HepG2 (cell line): ENCODE data around the gene NUP153. TPM values are rescaled to one million over a fixed set of nuclear protein-coding genes. Genes with fewer than 3 reads are reported as not detected.

ENCODE experiments used
- ISL2 ChIP-seq: sonication (generic); formaldehyde crosslinking; IDR thresholded peaks from 2 replicates; pipeline ENCODE4 v1.5.0; 2020; ENCODE audit warnings: missing genetic modification reagents
- KDM1A ChIP-seq: IDR thresholded peaks from 2 replicates; pipeline ENCODE4 v1.6.1; 2016; ENCODE audit warnings: missing compliant biosample characterization
- KDM5A ChIP-seq: fragments of 200-600 bp; sonication (generic); IDR thresholded peaks from 2 replicates; pipeline ENCODE4 v1.7.0; 2018; ENCODE audit warnings: antibody characterized with exemption, mild to moderate bottlenecking, low read length, borderline replicate concordance
- KIAA2018 ChIP-seq: sonication (generic); formaldehyde crosslinking; IDR thresholded peaks from 2 replicates; pipeline ENCODE4 v1.5.0; 2020; ENCODE audit warnings: mild to moderate bottlenecking, missing genetic modification reagents, borderline replicate concordance
- KLF11 ChIP-seq: IDR thresholded peaks from 2 replicates; pipeline ENCODE4 v1.6.1; 2016; ENCODE audit warnings: missing compliant biosample characterization
- POLR2AphosphoS5 ChIP-seq: IDR thresholded peaks from 2 replicates; pipeline ENCODE4 v1.6.1; 2012; ENCODE audit warnings: low read depth, low read length
- SP140L ChIP-seq: sonication (generic); formaldehyde crosslinking; IDR thresholded peaks from 2 replicates; pipeline ENCODE4 v1.4.0; 2020; ENCODE audit warnings: missing genetic modification reagents, borderline replicate concordance
- SRSF4 ChIP-seq: fragments of 200-400 bp; formaldehyde crosslinking; IDR thresholded peaks from one replicate; pipeline ENCODE4 v1.6.1; 2018; ENCODE audit warnings: mild to moderate bottlenecking, low read depth, low read length, moderate library complexity; ENCODE audit not compliant: poor library complexity, severe bottlenecking
- XRCC5 ChIP-seq: fragments of 200-400 bp; formaldehyde crosslinking; optimal IDR thresholded peaks from 2 replicates; pipeline ENCODE3; 2017; ENCODE audit warnings: mild to moderate bottlenecking, low read length
- ZC3H13 ChIP-seq: sonication (generic); formaldehyde crosslinking; IDR thresholded peaks from 2 replicates; pipeline ENCODE4 v1.8.1; 2023; ENCODE audit warnings: mild to moderate bottlenecking, missing genetic modification reagents, moderate library complexity
- ZNF281 ChIP-seq: sonication (generic); formaldehyde crosslinking; IDR thresholded peaks from 2 replicates; pipeline ENCODE4 v1.4.0; 2020; ENCODE audit warnings: missing genetic modification reagents, borderline replicate concordance
- ZNF329 ChIP-seq: sonication (generic); formaldehyde crosslinking; IDR thresholded peaks from 2 replicates; pipeline ENCODE4 v1.9.0; 2021; ENCODE audit warnings: low read depth, mild to moderate bottlenecking, missing genetic modification reagents
- ZNF432 ChIP-seq: sonication (generic); formaldehyde crosslinking; IDR thresholded peaks from 2 replicates; pipeline ENCODE4 v1.5.0; 2020; ENCODE audit warnings: missing genetic modification reagents, mild to moderate bottlenecking, borderline replicate concordance
- ZNF609 ChIP-seq: sonication (generic); formaldehyde crosslinking; IDR thresholded peaks from 2 replicates; pipeline ENCODE4 v1.4.0; 2020; ENCODE audit warnings: mild to moderate bottlenecking, missing genetic modification reagents, borderline replicate concordance
- polyA plus RNA-seq, 8 experiments: library from polyadenylated mRNA; depleted of rRNA in 3 of 8; stranded (reverse) in 7 of 8; unstranded in 1 of 8; fragments of >200 nt; fragmentation: Illumina TruSeq in 4 of 8; extraction: Trizol in 4 of 8; gene quantifications; 2 replicates each; pipeline versions ENCODE4 v1.2.1 to v1.2.3, GENCODE V29; 2011 to 2016; ENCODE audit warnings: low read depth in 4 of 8, missing spikeins in 1 of 8, mixed read lengths in 1 of 8; ENCODE audit not compliant: insufficient read depth in 1 of 8
- total RNA-seq, 5 experiments: library from RNA; depleted of rRNA; stranded (reverse); fragments of >200 nt; fragmentation: Illumina TruSeq; extraction: Trizol; gene quantifications; 2 replicates each; pipeline ENCODE4 v1.2.3, GENCODE V29; 2016; ENCODE audit warnings: low read depth in 1 of 5

Gene NUP153
- total and polyA plus RNA-seq, 2 of the 13 experiments (the other 11 are each of a cell fraction or from before 2014, with no cell fraction given) = 29.8 to 55.2 TPM

- TF ChIP-seq KIAA2018 (CRISPR knock-in tag) (no peak), KDM1A (CRISPR knock-in tag) (no peak), KLF11 (CRISPR knock-in tag) (0 out of 2 replicates have a peak, but pooled peaks have one; percentile 32), XRCC5 (no peak), ISL2 (CRISPR knock-in tag) (no peak), KDM5A (peak; percentile 68; the same call in 1 of the 2 replicates), ZNF281 (CRISPR knock-in tag) (no peak), SP140L (no peak), POLR2AphosphoS5 (no peak), SRSF4 (no peak), ZNF609 (no peak), ZNF329 (CRISPR knock-in tag) (no peak), ZNF432 (CRISPR knock-in tag) (no peak), ZC3H13 (CRISPR knock-in tag) (no peak)
Measured at GRCh38 chr6:17584241-17584803, 122.4 kb downstream of the NUP153 start (continued).
